Measurements from ENCODE around the gene ALKBH5.

DNA sequence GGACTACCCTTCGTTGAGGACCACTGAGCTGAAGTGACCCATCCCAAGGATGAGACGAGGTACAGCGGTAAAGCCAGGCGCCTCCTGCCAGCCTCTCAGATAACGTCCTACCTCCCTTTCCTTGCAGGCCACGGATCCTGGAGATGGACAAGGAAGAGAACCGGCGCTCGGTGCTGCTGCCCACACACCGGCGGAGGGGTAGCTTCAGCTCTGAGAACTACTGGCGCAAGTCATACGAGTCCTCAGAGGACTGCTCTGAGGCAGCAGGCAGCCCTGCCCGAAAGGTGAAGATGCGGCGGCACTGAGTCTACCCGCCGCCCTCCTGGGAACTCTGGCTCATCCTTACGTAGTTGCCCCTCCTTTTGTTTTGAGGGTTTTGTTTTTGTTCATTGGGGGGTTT lies 24.5 kb downstream of the ALKBH5 start:
- TF ChIP-seq, protein P1, sequence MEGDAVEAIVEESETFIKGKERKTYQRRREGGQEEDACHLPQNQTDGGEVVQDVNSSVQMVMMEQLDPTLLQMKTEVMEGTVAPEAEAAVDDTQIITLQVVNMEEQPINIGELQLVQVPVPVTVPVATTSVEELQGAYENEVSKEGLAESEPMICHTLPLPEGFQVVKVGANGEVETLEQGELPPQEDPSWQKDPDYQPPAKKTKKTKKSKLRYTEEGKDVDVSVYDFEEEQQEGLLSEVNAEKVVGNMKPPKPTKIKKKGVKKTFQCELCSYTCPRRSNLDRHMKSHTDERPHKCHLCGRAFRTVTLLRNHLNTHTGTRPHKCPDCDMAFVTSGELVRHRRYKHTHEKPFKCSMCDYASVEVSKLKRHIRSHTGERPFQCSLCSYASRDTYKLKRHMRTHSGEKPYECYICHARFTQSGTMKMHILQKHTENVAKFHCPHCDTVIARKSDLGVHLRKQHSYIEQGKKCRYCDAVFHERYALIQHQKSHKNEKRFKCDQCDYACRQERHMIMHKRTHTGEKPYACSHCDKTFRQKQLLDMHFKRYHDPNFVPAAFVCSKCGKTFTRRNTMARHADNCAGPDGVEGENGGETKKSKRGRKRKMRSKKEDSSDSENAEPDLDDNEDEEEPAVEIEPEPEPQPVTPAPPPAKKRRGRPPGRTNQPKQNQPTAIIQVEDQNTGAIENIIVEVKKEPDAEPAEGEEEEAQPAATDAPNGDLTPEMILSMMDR (conservative IDR thresholded peaks at IDR 0.05; ENCODE audit: low read depth, low read length): no peak
- no peak for TF ChIP-seq EZH2 (IDR thresholded peaks at IDR 0.05; ENCODE audit: borderline replicate concordance, low read depth, low read length, poor library complexity, severe bottlenecking)

Data from A673 (cell line).